Measurements from ENCODE around the gene LSM4. TPM values are rescaled to one million over a fixed set of nuclear protein-coding genes. Genes with fewer than 3 reads are reported as not detected.
A peak's percentile ranks its signal among the peaks of the same experiment; 100 is the strongest.
"Not testable (repeated sequence)": the region's sequence is repeated elsewhere in the genome, so short reads cannot be mapped to it uniquely, and the experiment has no call there.

The LSM4 gene
- total RNA-seq, 1 donor from 2014 or later, result 88.5 TPM

DNA sequence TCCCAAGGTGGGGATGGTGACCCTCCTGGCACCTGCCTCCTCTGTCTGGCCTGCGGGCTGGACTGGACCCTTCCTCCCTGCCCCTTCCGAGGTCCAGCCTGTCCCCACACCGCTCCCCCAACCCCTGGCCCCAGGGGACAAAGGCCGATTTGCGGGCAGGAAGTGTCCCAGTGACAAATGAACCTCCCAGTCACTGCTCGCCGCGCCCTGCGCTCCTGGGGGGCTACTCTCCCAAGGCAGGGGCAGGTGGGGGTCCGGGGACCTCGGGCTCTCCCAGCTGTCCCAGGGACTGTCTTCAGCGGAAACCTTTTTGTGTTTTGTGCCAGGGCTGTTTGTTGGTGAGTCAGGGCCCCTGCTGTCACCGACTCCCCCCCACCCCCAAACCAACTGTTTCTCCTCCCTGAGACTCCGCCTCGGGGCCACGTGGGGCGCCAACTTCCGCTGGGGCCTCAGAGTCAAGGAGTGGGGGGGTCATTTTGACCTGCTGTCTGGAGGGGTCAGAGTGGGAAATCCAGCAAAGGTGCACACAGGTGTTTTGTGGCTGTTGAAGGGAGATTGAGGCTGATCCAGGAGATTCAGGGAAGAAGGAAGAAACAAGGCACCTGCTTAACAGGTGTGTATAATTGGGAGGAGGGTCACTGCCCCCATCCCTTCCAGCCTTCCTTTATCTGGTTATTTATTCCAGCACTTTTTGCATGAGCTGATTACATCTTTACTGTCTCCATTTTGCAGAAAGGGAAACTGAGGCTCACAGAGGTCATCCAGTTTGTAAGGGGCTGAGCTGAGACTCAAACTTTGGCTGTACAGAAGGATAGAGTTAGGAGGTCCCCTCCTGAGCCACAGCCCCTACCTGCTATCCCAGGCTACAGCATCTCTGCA is 18.4 kb upstream of the LSM4 start:
- peak; percentile 53 for DNase-seq

- DNase-seq, result peak; percentile 72
Observed at GRCh38 chr19:18340190-18340989, 17.5 kb upstream of the LSM4 start, which contains the start of gene PGPEP1. Gene PGPEP1, plus strand, starts transcription at chr19:18340598. Its CDS starts 84 bp downstream, at chr19:18340682.

GRCh38 chr19:18339723-18340122 is 16.8 kb upstream of the LSM4 start:
- DNase-seq, result peak; percentile 41

DNA sequence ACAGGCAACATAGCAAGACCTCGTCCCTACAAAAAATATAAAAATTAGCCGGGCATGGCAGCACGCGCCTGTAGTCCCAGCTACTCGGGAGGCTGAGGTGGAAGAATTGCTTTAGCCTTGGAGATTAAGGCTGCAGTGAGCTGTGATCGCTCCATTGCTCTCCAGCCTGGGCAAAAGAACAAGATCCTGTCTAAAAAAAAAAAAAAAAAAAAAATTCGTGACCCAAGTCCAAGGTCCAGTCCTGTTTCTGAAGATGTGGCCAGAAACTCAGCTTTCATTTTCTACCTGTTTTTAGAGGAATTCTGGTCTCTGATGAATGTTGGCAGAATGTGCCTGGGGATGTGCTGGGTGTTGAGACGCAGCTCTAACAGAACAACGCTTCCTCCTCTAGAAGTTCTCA is 15.7 kb upstream of the LSM4 start:
- no peak for DNase-seq

DNA sequence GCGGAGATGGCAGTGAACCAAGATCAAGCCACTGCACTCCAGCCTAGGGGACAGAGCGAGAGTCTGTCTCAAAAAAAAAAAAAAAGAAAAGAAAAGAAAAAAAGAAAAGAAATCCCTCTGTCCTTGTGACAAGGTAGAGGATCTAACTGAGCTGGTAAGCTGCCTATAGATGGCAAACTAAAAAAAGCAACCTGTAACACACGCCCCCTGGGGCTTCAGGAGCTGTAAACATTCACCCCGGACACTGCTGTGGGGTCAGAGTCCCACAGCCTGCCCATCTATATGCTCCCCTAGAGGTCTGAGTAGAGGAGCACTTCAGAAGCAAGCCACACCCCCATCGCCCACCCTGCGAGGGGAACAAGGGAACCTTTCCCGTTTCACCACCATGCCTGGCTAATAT is 13.2 kb upstream of the LSM4 start:
- no peak for DNase-seq

DNA sequence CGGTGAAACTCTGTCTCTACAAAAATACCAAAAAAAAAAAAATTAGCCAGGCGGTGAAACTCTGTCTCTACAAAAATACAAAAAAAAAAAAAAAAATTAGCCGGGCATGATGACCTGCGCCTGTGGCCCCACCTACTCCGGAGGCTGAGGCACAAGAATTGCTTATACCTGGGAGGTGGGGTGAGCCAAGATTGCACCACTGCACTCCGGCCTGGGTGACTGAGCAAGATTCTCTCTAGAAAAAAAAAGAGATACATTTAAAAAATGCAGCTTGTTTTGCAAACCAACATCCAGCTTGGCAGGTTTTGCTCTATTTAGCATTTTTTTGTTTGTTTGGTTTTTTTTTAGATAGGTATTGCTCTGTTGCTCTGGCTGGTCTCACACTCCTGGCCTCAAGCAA is 10.8 kb upstream of the LSM4 start:
- DNase-seq, result no peak

DNA sequence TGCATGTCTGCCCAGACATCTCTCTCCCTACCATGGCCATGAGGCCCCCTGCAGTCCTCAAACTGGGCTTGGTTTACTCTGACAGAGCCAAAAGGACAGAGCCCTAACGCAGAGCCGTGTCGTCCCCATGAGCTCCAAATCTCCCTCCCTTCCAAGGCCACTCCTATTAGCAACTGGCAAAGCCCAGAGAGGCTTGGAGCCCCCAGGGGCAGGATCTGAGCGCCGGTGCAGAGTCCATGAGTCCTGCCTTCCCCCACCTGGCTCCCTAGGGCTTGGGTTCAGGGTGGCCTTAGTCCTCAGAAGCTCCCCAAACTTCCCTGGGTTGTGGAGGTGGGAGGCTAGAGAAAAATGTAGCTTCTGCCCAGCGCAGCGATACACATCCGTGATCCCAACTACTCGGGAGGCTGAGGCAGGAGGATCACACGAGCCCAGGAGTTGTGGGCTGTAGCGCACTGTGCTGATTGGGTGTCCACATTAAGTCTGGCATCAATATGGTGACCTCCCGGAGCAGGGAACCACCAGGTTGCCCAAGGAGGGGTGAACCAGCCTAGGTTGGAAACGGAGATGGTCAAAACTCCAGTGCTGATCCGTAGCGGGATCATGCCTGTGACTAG is 10.1 kb upstream of the LSM4 start:
- no peak for DNase-seq

DNA sequence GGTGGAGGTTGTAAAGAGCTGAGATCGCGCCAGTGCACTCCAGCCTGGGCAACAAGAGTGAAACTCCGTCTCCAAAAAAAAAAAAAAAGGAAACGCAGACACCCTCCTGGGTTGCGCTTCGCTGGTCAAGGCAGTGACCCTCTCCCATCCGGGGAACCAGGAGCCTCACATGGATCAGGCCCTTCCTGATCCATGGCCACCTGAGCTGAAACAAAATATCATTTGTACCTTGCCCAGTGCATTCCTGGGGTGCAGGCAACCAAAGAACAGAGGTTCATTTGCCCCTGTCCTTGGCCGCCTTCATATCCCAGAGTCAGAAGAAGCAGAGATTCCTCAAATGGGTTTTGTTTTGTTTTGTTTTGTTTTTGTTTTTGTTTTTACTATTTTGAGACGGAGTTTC is 8.0 kb upstream of the LSM4 start:
- no peak for DNase-seq

DNA sequence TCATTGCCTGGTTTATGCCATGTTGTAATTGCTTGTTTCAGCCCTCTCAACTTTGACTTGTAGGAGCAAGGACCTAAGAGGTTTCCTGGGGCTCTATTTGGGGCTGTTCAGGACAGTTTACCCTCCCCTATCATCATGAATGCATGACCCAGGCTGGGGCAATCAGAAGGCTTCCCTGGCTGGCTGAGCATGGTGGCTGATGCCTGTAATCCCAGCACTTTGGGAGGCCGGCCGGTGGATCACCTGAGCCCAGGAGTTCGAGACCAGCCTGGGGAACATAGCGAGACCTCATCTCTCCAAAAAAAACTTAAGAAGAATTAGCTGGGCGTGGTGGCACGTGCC is 6.1 kb upstream of the LSM4 start:
- no peak for DNase-seq

DNA sequence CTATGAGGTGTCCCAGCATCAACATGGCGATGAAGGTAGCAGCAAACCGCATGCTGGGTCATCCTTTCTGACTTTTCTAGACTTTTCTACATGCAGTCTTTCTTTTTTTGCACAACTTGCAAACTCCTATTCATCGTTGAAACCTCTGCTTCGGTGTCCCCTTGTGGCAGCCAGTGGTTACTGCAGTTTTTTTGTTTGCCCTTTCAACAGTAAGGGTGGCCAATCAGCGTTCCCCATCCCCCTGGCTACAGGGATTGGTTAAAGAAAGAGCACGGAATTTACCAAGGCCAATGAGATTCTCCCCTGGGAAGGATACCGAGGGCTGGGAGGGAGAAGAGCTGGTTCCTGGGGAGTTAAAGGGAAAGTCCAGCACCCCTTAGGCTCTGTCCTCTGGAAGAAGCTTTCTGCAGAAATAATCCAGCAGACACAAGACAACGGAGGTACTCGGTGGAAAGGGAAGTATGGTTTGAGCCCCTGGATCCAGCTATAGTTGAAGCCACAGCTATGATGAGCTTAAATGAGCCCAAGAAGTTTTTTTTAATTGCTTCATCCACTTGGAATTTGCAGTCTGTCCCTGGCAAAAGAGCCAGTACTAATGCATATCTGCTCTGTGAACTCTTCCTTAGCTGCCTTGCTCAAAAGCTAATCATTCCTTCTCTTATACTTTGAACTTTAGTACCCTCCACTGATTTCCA is 5.6 kb upstream of the LSM4 start:
- peak; percentile 98 for DNase-seq

DNA sequence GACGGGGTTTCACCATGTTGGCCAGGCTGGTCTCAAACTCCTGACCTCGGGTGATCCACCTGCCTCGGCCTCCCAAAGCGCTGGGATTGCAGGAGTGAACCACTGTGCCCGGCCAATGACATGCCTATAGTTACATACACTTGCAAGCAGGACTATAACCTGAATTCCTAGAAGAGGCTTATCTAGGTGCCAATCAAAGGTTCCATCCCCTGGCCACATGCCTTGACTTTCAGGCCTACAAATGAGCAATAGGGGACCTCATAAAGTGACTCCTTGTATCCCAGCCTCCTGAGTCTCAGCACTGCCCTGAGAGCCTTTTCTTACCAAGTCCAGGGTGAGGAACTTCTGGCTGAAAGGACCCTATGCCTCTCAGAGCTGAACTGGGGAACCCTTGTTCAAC is 3.9 kb upstream of the LSM4 start:
- no peak for DNase-seq

GRCh38 chr19:18324373-18324731 is 1.5 kb upstream of the LSM4 start:
- DNase-seq, result not testable (repeated sequence)

DNA sequence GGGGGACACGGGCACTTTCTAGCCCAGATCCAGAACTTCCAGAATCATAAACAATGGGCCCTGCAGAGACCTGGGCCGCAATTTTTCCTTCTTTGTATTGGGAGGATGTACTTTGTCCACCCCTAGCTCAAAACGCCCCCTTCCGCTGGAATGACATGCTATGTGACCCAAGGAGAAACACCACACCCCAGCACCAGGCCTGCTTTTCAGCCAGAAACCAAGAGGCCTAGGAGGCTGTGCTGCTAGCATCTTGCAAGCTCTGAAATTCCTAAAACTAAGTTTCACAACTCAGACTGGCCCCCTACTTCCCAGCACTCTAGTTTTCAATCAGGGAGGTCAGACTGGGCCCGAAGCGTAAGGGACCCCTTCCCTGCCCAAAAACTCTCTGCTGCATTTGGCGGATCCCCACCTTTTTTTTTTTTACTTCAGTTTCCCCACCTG is 538 bp downstream of the LSM4 start:
- peak; percentile 55 for DNase-seq

GRCh38 chr19:18321734-18322102 is 1.2 kb downstream of the LSM4 start:
- peak; percentile 23 for DNase-seq

DNA sequence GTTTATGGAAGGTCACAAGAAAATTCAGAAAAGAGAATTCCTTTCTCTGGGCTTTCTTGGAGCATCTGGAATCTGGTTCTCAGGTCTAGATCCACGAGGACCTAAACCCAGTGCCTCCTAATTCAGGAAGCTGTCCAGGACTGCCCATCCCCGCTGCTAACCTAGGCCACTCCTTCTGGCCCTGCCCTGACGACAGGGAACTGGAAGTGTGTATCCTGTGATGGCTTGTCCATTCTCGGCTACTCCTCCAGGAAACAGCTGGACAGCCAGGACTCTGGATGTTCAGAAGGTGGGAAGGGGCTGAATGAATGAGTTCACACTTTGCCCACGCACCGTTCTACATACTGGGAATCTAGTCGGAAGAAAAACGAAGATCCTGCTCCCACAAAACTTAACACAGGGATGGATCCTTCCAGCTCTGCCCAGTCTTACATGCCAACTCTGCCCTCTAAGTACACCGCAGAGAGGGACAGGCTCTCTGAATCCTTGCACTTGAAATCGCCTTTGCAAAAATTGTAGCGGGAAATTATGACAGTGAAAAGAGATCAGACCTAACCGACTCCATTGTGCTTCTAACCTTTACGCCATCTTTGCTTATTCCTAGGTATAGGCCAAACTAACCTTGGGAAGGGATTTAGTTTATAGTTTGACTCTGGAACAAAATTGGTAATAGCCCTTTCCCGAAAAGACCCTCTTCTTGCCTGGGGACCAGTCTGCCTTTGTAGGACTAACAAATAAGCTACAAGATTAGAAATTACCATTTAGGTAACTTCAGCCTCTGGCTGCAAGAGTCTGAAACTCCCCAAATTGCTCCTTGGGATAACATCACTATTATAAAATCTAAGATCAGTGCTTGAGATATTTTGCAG is 1.8 kb downstream of the LSM4 start:
- DNase-seq, result peak; percentile 78

- no peak for DNase-seq
Observed at GRCh38 chr19:18319591-18320135, 3.2 kb downstream of the LSM4 start.

DNA sequence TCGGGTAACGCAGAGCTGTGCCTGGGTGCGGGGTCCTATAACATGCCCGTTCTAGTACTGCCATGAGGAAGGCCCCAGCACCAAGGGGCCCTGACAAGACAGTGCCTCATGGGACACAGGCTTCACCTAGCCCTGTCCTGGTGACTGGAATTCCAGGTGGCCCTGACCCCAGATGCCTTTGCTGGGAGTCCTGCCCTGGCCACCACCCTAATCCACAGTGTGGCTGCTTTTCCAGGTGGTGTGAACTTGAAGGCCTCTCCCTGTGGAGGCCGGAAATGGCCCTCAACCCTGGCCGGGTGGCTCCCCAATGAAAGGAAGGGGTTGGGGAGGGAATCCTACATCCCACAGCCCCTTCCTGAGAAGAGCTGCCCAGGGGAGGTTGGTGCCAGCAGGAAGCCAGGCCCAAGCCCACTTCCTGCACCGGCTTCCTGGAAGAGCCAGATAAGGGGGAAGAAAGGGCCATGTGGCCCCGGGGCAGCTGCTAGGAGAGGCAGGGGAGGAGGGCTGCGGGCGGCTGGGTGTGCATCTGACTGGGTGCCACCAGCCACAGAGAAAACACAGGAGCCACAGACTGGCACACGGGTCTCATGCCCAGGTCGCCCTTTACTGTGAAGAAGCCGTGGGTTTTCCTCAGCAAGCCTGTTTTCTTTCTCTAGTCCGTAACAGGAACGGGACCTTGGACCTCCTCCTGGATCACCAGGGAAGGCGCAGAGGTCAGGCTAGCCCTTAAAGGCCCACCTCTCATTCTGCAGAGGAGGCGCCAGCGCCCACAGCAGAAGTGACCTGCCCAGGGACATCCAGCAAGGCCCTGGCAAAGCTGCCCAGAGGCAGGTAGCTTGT is 4.7 kb downstream of the LSM4 start:
- DNase-seq, result peak; percentile 71

- DNase-seq, result no peak
Observed at GRCh38 chr19:18313398-18313797, 9.5 kb downstream of the LSM4 start.

GRCh38 chr19:18312092-18312534 is 10.8 kb downstream of the LSM4 start:
- DNase-seq, result no peak

GRCh38 chr19:18311502-18312091 is 11.3 kb downstream of the LSM4 start:
- DNase-seq, result no peak

Measured in dermis blood vessel endothelial cell (primary cell).